SK-MEL-5 (cell line): ENCODE measurements around the gene DPYSL5. TPM values are rescaled to one million over a fixed set of nuclear protein-coding genes. Genes with fewer than 3 reads are reported as not detected.
"Not testable (repeated sequence)": the region's sequence is repeated elsewhere in the genome, so short reads cannot be mapped to it uniquely, and the experiment has no call there.

Experiments used
- DNase-seq: peaks from one replicate; pipeline ENCODE4 v3.0.0-alpha.2; 2016; ENCODE audit warnings: low read depth, low spot score
- in situ Hi-C: cut with HindIII; loops from 2 replicates; pipeline ENCODE4 v1.10.0; 2016; ENCODE audit warnings: low sequenced_read_pairs, high pct_unique_total_duplicates, low pct_unique_long_range_greater_than_20kb
- total RNA-seq: library from RNA; depleted of rRNA; stranded (reverse); fragments of >200 nt; shearing (Covaris generic); gene quantifications from 2 replicates; pipeline ENCODE4 v1.2.3, GENCODE V29; 2014

The DPYSL5 gene
- total RNA-seq, 1 experiment from 2014 or later: not detected

DNA sequence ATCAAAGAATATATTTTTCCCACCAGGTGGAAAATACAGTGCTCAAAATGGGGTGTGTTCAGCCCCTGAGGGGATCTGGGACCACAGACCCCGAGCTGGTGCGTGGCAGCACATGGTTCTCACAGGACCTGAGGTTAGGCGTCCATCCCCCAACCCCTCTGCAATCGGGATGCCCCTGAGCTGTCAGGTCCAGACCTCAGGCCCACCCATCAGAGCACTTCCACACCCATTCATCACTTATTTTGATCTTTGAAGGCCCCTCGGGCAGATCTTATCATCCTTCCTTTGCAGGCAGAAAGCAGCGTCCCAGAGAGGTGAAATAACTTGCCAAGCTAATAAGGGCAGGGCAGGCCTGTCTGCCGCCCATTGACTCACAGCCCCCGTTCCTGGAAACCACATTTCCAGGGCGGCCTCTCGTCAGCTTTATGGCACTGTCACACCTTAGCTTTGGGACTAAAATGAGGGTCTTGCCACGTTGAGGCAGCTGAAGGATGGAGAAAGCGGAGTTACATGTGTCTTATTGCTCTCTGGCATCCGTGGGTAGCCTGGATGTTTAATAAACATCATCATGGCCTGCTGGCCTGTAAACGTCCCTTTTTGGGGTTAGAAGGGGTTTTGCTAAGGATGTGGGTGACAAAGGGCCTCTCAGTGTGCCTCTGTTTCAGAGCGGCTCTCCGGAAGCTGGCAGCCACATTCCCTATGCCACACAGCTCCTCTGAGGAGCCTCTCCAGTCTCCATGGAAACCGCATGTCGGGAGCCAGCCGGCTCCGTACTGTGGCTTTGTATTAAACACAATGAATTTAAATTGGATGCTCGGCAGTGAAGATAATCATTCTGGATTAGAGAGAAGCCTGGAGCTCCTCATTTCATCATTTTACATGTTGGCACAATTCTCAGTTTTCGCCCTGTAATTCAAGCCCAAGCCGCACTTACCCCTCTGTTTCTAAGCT, 64.3 kb downstream of the DPYSL5 start:
- in situ Hi-C loops: no loop called here
- no peak for DNase-seq

DNA sequence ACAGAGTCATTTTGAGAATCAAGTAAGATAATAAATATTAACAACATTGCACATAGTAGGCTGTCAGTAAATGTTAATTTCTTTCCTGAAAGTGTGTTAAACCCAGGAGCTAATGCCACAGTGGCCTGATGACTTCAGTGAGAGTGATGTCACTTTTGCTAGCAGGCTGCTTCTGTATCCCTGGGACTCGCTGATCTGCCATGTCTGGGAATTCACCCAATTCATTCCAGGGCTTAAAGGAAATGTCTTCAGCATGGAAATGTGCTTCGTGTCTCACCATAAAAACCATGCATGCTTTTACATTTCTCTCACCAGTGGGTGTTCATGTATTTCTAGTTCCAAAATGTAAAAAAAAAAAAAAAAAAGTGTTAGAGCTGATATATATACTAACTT, 65.7 kb downstream of the DPYSL5 start:
- no peak for DNase-seq
- in situ Hi-C loops: no loop called here

DNA sequence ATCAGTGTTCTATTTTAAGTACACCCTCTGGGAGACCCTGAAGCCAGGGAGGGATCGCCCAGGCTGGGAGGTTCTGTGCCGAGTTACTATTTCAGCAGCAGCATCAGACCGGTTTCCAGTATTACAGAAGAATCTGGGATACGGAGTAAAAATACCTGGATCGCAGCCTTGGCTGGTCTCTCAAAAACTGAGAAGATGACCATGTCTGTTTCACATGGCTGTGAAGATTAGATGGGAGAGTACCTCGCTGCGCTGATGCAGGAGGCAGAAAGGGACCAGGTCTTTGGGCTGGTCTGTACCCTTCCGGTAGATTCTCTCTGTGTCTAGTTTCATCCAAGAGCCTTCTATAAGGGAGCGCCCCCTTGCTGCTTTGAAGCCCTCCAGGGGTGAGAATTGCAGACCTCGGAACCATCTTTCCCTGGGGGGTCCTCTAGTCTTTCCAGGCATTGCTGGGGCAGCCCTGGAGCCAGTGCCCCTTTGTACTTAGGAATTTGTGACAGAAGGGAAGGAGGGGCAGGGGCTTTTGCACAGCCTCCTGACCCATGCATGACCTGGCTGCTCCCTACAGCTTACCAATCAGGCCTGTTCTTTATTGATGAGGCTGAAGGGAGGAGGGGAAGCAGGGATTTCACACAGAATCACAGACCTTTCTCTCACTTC, 66.2 kb downstream of the DPYSL5 start:
- no peak for DNase-seq
- in situ Hi-C loops: no loop called here

DNA sequence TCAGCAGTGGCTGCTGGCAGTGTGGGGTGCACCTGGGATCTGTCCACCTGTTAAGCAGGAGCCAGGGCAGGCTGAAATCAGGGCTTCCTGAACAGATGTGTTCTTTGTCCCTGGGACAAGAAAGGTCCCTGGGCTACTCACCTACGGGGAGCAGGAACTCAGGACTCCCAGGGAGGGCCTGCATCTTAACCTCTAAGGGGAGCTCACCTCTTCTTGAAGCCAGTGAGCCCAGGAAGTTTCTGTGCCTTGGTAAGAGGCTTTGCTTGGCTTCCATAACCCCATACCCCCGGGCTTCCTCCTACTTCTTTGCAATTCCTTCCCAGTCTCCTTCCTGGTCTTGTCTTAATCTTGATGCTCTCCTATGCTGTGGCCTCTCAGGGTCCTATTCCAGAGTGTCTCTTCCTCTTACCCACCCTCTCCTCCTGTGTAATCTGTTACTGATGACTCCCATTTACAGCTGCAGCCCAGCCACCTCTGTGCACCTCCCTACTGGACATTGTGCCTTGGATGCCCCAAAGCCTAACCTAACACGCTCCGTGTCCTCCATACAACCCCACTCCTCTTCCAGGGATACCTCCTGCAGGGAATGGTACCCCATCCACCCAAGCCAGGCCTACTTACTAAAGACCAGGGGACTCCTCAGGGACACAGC, 66.9 kb downstream of the DPYSL5 start:
- no peak for DNase-seq
- in situ Hi-C loops: no loop called here

DNA sequence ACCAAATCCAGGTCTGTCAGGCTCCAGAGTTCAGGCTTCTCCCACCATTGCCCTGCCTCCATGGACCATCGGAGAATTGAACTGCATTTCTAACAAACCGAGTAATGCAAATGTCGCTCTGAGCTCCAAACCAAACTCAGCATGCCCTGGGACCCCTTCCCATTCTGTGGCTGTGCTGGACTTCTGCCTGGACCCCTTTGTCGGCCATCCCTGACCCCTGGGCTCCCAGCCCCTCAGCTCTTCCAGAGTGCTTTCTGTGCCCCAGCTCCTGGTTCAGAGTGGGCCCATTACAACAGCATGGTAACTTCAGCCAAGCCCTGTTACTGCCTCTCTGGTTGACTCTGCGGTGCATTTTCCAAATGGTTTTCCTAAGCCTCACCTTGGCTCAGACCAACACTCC, 67.4 kb downstream of the DPYSL5 start:
- in situ Hi-C loops: no loop called here
- DNase-seq: no peak

DNA sequence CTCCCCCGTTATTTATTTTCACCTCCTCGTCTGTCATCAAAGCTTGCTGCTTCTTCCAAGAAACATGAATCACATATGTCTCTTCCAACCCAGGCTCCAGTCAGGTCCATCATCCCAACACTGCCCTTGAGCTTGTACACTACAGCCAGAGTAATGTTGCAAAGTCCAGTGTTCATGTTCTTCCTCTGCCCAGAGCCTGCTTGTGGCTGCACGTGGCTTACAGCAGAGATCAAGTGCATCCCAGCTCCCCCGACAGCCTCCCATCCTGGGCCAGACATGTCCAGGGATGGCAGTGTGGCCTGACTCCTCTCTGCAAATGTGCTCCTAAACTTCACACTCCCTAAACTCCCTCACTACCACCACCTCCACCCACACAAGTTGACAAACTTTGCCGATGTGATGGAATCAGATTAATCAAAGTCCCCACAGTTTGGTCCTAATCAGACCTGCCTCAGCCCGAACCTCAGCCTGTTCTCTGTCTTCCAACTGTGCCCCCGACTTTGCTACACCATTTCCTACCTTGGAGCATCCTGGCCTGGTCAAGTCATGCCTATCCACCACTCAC, 68.3 kb downstream of the DPYSL5 start:
- DNase-seq: no peak
- in situ Hi-C loops: no loop called here

DNA sequence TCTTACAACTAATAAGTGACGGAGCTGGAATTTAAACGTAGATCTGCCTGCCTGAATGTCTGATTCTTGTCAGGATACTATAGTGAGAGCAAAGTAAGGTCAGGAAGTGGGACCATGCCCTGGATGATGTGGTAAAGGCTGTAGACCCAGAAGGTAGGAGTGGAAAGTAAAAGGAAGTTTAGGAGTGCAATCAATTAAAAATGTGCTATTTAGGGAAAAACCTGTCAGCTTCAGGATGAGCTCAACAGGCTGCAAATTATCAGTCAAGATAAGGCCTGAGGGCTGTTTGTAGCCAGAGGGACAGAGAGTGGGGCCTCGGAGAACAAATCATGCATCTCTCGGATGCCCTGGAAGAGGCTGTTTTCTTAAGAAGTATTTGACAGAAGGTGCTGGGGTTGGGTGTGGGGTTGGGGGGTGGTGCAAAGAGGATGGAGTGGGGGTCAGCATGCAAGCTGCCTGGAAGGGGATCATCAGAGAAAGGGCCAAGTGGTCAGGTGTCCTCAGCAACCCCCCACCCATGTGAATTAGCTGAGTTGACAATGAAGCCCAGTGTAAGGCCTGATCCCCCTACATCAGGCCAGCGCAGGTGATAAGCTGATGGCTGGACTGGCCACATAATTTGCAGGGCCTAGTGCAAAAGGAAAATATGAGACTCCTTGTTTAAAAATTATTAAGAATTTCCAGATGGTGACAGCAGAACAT, 69.4 kb downstream of the DPYSL5 start:
- in situ Hi-C loops: no loop called here
- DNase-seq: no peak

DNA sequence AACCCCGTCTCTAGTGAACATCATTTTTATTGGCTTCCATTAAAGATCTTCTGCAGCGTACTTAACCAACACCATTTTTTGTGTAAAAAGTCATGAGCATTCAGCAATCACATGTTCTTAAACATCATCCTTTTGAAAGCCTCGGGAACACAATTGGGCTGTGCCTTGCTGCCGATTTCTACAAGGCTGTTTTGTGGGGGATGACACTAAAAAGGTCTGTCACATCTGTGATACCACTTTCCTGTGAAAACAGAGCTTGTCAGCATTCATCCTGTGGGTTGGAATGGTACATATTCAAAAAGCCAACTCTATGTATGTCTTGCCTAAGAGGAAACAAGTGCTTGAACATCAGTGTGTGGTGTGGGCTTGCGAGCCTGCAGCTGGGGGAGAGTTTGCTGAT, 73.4 kb downstream of the DPYSL5 start:
- in situ Hi-C loops: no loop called here
- no peak for DNase-seq

DNA sequence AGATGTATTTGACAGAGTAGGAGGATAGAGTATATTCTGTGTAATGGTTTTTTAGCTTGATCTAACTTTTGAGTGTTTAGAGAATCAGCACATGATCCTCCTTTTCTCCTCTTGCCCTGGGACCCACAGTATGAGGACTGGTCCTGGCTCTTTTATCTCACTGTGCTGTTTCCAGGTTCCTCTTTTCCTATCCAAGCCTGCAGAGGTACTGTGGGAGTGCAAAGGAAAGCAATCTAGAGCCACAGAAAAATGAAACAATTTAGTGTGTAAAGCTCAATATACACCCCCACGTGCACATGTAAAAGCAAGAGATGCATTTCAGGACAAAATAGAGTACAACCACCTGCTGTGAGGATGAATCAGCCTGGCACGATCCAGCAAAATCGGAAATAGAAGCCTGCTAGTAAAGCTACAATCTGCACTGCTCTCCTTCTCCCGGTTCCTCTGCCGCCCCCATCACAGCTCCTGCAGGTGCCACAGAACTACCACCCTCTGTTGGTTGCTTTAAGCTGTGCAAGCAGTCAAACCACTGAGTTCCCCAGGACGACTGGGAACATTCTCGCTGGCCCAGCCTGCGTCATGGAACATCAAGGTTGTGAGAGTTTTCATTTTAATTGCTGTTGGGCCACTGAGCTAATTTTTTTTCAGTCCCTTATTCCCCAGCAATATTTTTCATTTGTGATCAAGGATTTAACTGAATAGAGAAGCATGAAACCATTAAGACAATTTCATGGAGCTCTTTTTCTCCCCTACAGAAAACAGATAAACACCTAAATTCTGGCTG, 74.7 kb downstream of the DPYSL5 start:
- in situ Hi-C loops: no loop called here
- DNase-seq: peak; percentile 79

DNA sequence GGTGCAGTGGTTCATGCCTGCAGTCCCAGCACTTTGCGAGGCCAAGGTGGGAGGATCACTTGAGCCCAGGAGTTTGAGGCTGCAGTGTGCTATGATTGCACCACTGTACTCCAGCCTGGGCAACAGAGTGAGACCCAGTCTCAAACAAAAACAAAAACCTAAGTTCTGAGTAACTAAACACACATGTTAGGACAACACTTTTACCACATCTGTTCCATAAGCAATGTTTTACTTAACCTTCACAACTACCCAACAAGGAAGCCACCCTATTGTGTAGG, 75.2 kb downstream of the DPYSL5 start:
- in situ Hi-C loops, DNase-seq: not testable (repeated sequence)

DNA sequence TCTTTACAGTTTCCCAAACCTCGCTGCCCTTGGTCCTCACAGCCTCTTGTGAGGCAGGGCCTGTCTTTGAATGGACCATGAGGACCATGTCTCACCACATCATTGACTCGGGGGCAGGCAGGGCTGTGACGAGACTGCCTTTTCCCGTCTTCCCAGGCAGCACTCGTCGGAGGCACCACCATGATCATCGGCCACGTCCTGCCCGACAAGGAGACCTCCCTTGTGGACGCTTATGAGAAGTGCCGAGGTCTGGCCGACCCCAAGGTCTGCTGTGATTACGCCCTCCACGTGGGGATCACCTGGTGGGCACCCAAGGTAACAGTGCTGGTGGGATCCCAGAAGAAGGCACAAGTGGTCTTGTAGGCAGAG, 76.8 kb downstream of the DPYSL5 start:
- in situ Hi-C loops: no loop called here

DNA sequence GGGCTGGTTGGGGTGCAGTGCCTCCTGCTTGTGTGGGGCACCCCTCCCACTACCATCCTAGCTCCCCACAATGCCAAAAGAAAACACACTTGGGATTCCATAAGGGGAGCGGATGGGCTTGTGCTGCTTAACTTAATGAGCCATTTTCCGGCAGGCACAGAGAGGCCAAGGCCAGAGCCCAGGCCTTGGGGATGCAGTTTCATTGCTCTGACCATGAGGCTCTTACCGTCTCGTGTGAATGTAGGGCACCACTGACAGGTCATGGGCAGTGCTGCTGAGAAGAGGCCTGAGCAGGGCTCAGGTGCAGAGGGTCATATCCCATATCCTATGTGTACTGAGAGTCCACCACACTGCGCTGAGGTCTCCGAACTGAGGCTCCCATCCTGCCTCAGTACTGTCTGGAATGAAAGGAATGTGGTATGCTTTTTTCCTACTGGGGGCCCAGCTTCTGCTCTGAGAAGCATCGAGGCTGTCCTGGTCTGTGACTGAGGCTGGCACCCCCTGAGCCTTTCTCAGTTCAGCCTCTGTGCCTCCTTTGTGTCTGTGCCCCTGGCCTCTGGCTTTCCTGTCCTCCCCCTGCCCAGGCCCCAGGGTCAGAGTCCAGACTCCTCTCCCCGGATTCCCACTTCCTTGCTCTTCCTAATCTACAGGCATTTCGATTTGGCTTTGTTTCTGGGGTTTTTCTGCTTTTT, 77.3 kb downstream of the DPYSL5 start:
- DNase-seq: no peak
- in situ Hi-C loops: no loop called here

More for the DNA sequence above, 76.8 kb downstream of the DPYSL5 start:
- DNase-seq: no peak

DNA sequence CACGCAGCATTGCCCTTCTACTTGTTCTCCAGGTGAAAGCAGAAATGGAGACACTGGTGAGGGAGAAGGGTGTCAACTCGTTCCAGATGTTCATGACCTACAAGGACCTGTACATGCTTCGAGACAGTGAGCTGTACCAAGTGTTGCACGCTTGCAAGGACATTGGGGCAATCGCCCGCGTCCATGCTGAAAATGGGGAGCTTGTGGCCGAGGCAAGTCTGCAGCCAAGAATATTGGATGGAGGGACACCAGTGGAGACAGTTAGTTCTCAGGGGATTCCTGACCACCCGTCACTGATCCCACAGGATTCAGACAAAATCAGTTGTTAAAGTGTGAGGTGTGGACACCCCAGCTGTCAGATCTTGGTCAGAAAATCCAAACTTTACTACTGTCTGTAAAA, 79.3 kb downstream of the DPYSL5 start:
- in situ Hi-C loops: no loop called here
- DNase-seq: no peak

DNA sequence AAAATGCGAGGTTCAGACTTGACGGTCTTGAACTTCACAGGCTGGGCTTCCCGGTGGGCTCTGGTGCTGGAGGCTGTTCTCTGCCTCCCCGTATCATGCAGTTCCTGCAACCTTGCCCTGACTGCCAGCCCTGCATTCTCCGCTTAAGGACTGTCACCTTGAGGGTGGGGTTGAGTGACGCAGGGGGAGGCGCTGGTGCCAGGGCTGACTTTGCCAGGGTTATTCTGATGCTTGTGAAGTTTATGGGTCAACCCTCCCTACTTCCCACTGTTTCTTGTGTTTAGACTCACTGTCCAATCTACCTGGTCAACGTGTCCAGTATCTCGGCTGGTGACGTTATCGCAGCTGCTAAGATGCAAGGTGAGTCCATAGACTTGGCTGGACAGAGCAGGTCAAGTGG, 85.0 kb downstream of the DPYSL5 start:
- in situ Hi-C loops: no loop called here
- DNase-seq: no peak

DNA sequence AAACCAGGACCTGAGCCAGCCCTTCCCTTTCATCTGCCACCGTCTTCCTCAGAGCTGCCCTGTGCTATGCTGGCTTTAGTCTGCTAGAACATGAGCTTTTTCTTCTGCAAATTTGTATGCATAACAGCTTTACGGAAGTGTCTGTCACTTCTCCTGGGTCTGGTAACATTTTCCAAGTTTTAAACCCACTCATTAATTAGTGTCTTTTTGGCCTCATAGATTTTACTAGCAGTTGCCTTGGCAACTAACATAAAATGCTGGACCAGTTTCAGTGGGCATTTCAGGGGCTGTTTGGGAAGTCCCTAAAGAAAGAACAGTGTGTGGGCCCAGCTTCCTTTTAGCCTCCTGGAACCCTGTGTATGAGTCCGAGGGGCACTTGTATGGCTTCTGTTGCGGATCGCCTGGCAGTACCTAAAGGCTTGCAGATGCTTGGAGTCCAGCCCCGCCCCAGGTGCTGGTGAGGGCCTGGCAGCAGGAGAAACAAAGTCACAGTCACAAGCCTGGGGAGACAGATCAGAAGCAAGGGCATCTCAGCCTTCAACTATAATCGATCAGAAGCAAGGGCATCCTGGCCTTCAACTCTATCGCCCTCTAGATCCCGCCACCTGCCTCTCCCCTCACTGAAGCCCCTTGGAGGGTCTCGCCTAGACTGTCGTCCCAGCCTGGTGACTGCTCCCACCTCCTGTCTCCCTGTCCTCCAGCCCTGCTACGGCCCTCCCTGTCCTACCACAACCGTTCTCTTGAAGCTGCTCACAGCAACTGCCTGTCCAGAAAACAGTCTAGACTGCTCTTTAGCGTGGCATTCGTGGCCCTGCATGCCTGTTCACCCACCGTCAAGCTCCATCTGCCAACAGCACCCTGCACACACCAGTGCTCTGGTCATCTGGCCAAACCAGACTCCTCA, 85.8 kb downstream of the DPYSL5 start:
- no peak for DNase-seq
- in situ Hi-C loops: no loop called here

DNA sequence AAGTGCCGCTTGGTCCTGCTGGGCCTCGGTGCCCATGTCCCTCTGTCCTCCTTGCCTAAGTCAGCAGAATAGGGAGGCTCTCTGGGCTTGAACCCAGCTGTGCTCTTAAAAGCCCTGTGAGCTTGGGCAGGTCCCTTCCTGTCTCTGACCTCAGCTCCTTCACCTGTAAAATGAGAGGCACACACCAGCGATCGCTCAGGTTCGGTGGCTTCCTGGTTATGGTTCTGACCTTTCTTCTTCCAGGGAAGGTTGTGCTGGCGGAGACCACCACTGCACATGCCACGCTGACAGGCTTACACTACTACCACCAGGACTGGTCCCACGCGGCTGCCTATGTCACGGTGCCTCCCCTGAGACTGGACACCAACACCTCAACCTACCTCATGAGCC, 86.4 kb downstream of the DPYSL5 start:
- in situ Hi-C loops: no loop called here
- DNase-seq: no peak
